Neuronal stem cell (in vitro differentiated cells): ENCODE results near the gene COLEC12.
A peak's percentile ranks its signal among the peaks of the same experiment; 100 is the strongest.

Source experiments
- DNase-seq: peaks from one replicate; pipeline ENCODE4 v3.0.0-alpha.2; 2013; ENCODE audit warnings: low spot score
- H2AFZ ChIP-seq: one replicate; pipeline ENCODE4 v1.6.1; 2013; ENCODE audit warnings: mild to moderate bottlenecking, low read length, inconsistent platforms
- H2AK5ac ChIP-seq: 2 replicates; pipeline ENCODE4 v1.6.1; 2013; ENCODE audit warnings: low read depth, mild to moderate bottlenecking, inconsistent platforms, low read length, moderate library complexity, mixed read lengths
- H2BK120ac ChIP-seq: 2 replicates; pipeline ENCODE4 v1.6.1; 2013; ENCODE audit warnings: low read depth, mild to moderate bottlenecking, inconsistent platforms, low read length, moderate library complexity, mixed read lengths
- H2BK12ac ChIP-seq: one replicate; pipeline ENCODE4 v1.6.1; 2013; ENCODE audit warnings: low read length, inconsistent platforms
- H2BK15ac ChIP-seq: 2 replicates; pipeline ENCODE4 v1.6.1; 2013; ENCODE audit warnings: mild to moderate bottlenecking, low read length, inconsistent platforms, mixed read lengths
- H2BK5ac ChIP-seq: one replicate; pipeline ENCODE4 v1.6.1; 2013; ENCODE audit warnings: inconsistent platforms, mild to moderate bottlenecking, low read length, moderate library complexity
- H3K14ac ChIP-seq: one replicate; pipeline ENCODE4 v1.6.1; 2013; ENCODE audit warnings: low read length, inconsistent platforms
- H3K18ac ChIP-seq: 2 replicates; pipeline ENCODE4 v1.6.1; 2013; ENCODE audit warnings: low read length, inconsistent platforms
- H3K23ac ChIP-seq: 2 replicates; pipeline ENCODE4 v1.6.1; 2013; ENCODE audit warnings: low read depth, mild to moderate bottlenecking, mixed read lengths, low read length, inconsistent platforms; ENCODE audit not compliant: poor library complexity
- H3K27ac ChIP-seq: replicated peaks from 3 replicates; pipeline ENCODE4 v1.5.1; 2013; ENCODE audit warnings: low read length, inconsistent platforms
- H3K27me3 ChIP-seq, 3 experiments: 2 replicates each; pipeline ENCODE4 v1.6.1; 2013; ENCODE audit warnings: low read length in 3 of 3, mild to moderate bottlenecking in 2 of 3, inconsistent platforms in 1 of 3, low read depth in 1 of 3, mixed read lengths in 1 of 3, moderate library complexity in 1 of 3; ENCODE audit not compliant: control insufficient read depth in 3 of 3, insufficient read depth in 3 of 3
- H3K36me3 ChIP-seq, 2 donors: replicated peaks in 1 of 2; 2 replicates each; pipeline ENCODE4 v1.6.1; 2013; ENCODE audit warnings: low read length in 2 of 2; ENCODE audit not compliant: control insufficient read depth in 2 of 2, insufficient read depth in 2 of 2
- H3K4ac ChIP-seq: 2 replicates; pipeline ENCODE4 v1.6.1; 2013; ENCODE audit warnings: inconsistent platforms, mild to moderate bottlenecking, low read length, moderate library complexity
- H3K4me1 ChIP-seq, 2 donors: 1 replicate in 1 of 2; 2 replicates in 1 of 2; pipeline ENCODE4 v1.6.1; 2013; ENCODE audit warnings: low read length in 2 of 2, low read depth in 1 of 2; ENCODE audit not compliant: control insufficient read depth in 2 of 2, insufficient read depth in 1 of 2
- H3K4me2 ChIP-seq: one replicate; pipeline ENCODE4 v1.6.1; 2013; ENCODE audit warnings: mild to moderate bottlenecking, low read length, inconsistent platforms; ENCODE audit not compliant: insufficient read depth, poor library complexity, severe bottlenecking
- H3K4me3 ChIP-seq, 2 donors: 2 replicates each; pipeline ENCODE4 v1.5.1; 2013; ENCODE audit warnings: low read length in 2 of 2, mild to moderate bottlenecking in 2 of 2, inconsistent platforms in 1 of 2, moderate library complexity in 1 of 2
- H3K79me1 ChIP-seq: one replicate; pipeline ENCODE4 v1.6.1; 2013; ENCODE audit warnings: low read depth, mild to moderate bottlenecking, inconsistent platforms, low read length, moderate library complexity
- H3K9ac ChIP-seq: one replicate; pipeline ENCODE4 v1.6.1; 2013; ENCODE audit warnings: mild to moderate bottlenecking, low read depth, low read length, inconsistent platforms; ENCODE audit not compliant: poor library complexity
- H3K9me3 ChIP-seq, 2 donors: replicated peaks in 1 of 2; 2 replicates each; pipeline versions ENCODE3 to v1.6.1; 2013; ENCODE audit warnings: low read length in 2 of 2, mild to moderate bottlenecking in 2 of 2, inconsistent platforms in 1 of 2, low read depth in 1 of 2, mixed read lengths in 1 of 2, moderate library complexity in 1 of 2; ENCODE audit not compliant: control insufficient read depth in 2 of 2, insufficient read depth in 1 of 2
- H4K8ac ChIP-seq: one replicate; pipeline ENCODE4 v1.6.1; 2013; ENCODE audit warnings: low read depth, mild to moderate bottlenecking, inconsistent platforms, low read length, moderate library complexity
- H4K91ac ChIP-seq: one replicate; pipeline ENCODE4 v1.6.1; 2013; ENCODE audit warnings: low read length, low read depth, mild to moderate bottlenecking, inconsistent platforms; ENCODE audit not compliant: poor library complexity
- WGBS, 2 donors: extraction: QIAGEN DNeasy Blood & Tissue Kit; methylation state at CpG; one replicate each; pipeline ENCODE4 v1.1.7; 2013; ENCODE audit warnings: missing lambda C conversion rate in 2 of 2, mixed read lengths in 1 of 2; ENCODE audit not compliant: insufficient read length in 2 of 2, insufficient replicate concordance in 1 of 2; ENCODE audit errors: extremely low coverage in 2 of 2; 5-methylcytosine and 5-hydroxymethylcytosine counted together

The COLEC12 gene

GRCh38 chr18:460791-461190, 39.7 kb downstream of the COLEC12 start:
- H3K36me3 ChIP-seq, result no peaks in the 10 kb centered on the region
- H2BK15ac ChIP-seq, result no peak overlapping the region
- H2BK120ac ChIP-seq, result no peak overlapping the region
- no peaks in the 10 kb centered on the region for H3K9me3 ChIP-seq
- H3K27ac ChIP-seq, result no peak overlapping the region
- no peak overlapping the region for H3K14ac ChIP-seq
- no peak overlapping the region for H2AFZ ChIP-seq
- H4K91ac ChIP-seq, result no peak overlapping the region
- no CpG with 5 or more reads among the region's 6 CpGs for WGBS, 2 donors
- no peak overlapping the region for H3K18ac ChIP-seq
- H2BK5ac ChIP-seq, result no peak overlapping the region
- H2AK5ac ChIP-seq, result no peak overlapping the region
- H3K79me1 ChIP-seq, result no peaks in the 10 kb centered on the region
- H3K4me1 ChIP-seq, result peaks cover 0 to 6% of the 10 kb centered on the region in 2 donors
- H3K4me2 ChIP-seq, result no peak overlapping the region
- no peak overlapping the region for H3K4ac ChIP-seq
- H3K27me3 ChIP-seq, result peaks cover 0 to 3% (median 0%) of the 10 kb centered on the region in 3 experiments
- H4K8ac ChIP-seq, result no peak overlapping the region
- no peak overlapping the region for H2BK12ac ChIP-seq
- no peak overlapping the region for H3K9ac ChIP-seq
- H3K23ac ChIP-seq, result no peak overlapping the region
- DNase-seq, result no peak
- H3K4me3 ChIP-seq, result no peak overlapping the region

- Histone ChIP-seq H3K4me2 (no peak overlapping the region), H3K27ac (no peak overlapping the region), H2AFZ (no peak overlapping the region), H2BK12ac (no peak overlapping the region), H3K4me3 (no peak overlapping the region), H3K18ac (no peak overlapping the region), H4K8ac (no peak overlapping the region), H3K9me3 (no peaks in the 10 kb centered on the region), H3K9ac (no peak overlapping the region), H3K4me1 (peaks cover 0 to 6% of the 10 kb centered on the region in 2 donors), H3K79me1 (no peaks in the 10 kb centered on the region), H2BK5ac (no peak overlapping the region), H3K36me3 (no peaks in the 10 kb centered on the region), H3K14ac (no peak overlapping the region), H3K23ac (no peak overlapping the region), H3K4ac (no peak overlapping the region), H2AK5ac (no peak overlapping the region), H4K91ac (no peak overlapping the region), H2BK120ac (no peak overlapping the region), H3K27me3 (peaks cover 0 to 3% (median 0%) of the 10 kb centered on the region in 3 experiments), H2BK15ac (no peak overlapping the region)
- no CpG with 5 or more reads among the region's 14 CpGs for WGBS, 2 donors
- no peak for DNase-seq
Observed at GRCh38 chr18:459814-460593, 40.5 kb downstream of the COLEC12 start.

GRCh38 chr18:457521-458412, 42.7 kb downstream of the COLEC12 start:
- no peaks in the 10 kb centered on the region for H3K9me3 ChIP-seq
- H2AFZ ChIP-seq, result no peak overlapping the region
- H3K27ac ChIP-seq, result no peak overlapping the region
- no peak overlapping the region for H3K4me2 ChIP-seq
- H3K36me3 ChIP-seq, result no peaks in the 10 kb centered on the region
- H4K91ac ChIP-seq, result no peak overlapping the region
- no peak overlapping the region for H2BK120ac ChIP-seq
- H3K18ac ChIP-seq, result no peak overlapping the region
- no peak overlapping the region for H3K9ac ChIP-seq
- no peak overlapping the region for H2BK5ac ChIP-seq
- no peak overlapping the region for H3K14ac ChIP-seq
- DNase-seq, result no peak
- H3K27me3 ChIP-seq, result no peaks in the 10 kb centered on the region
- no peaks in the 10 kb centered on the region for H3K4me1 ChIP-seq
- no peaks in the 10 kb centered on the region for H3K79me1 ChIP-seq
- no peak overlapping the region for H3K23ac ChIP-seq
- WGBS, 2 donors, result no CpG with 5 or more reads among the region's 12 CpGs
- no peak overlapping the region for H2AK5ac ChIP-seq
- H3K4me3 ChIP-seq, result no peak overlapping the region
- H3K4ac ChIP-seq, result no peak overlapping the region
- H2BK15ac ChIP-seq, result no peak overlapping the region
- H2BK12ac ChIP-seq, result no peak overlapping the region
- no peak overlapping the region for H4K8ac ChIP-seq

- no peak for DNase-seq
- no peak overlapping the region for H3K9ac ChIP-seq
- H3K4ac ChIP-seq, result no peak overlapping the region
- no peak overlapping the region for H2AK5ac ChIP-seq
- no peak overlapping the region for H3K4me3 ChIP-seq
- no peak overlapping the region for H2BK5ac ChIP-seq
- H3K27me3 ChIP-seq, result no peaks in the 10 kb centered on the region
- H4K8ac ChIP-seq, result no peak overlapping the region
- no peaks in the 10 kb centered on the region for H3K4me1 ChIP-seq
- no peak overlapping the region for H3K14ac ChIP-seq
- no peak overlapping the region for H2BK12ac ChIP-seq
- no peak overlapping the region for H3K23ac ChIP-seq
- no peaks in the 10 kb centered on the region for H3K9me3 ChIP-seq
- H3K27ac ChIP-seq, result no peak overlapping the region
- H3K4me2 ChIP-seq, result no peak overlapping the region
- H3K36me3 ChIP-seq, result no peaks in the 10 kb centered on the region
- H3K79me1 ChIP-seq, result no peaks in the 10 kb centered on the region
- peak overlapping the region; percentile 35 for H2AFZ ChIP-seq
- H2BK120ac ChIP-seq, result no peak overlapping the region
- H2BK15ac ChIP-seq, result no peak overlapping the region
- H4K91ac ChIP-seq, result no peak overlapping the region
- H3K18ac ChIP-seq, result no peak overlapping the region
- WGBS, 2 donors, result no CpG with 5 or more reads among the region's 9 CpGs
Observed at GRCh38 chr18:457140-457519, 43.4 kb downstream of the COLEC12 start.
